Loucy (cell line): ENCODE measurements around the gene PPP1R16B.

Experiments
- EZH2phosphoT487 ChIP-seq: fragments of 200-600 bp; IDR thresholded peaks from 2 replicates; pipeline ENCODE4 v1.6.1; 2018; ENCODE audit warnings: antibody characterized with exemption, mild to moderate bottlenecking, moderate library complexity, borderline replicate concordance
- TF ChIP-seq, protein P1 (sequence below): fragments of 200-600 bp; sonication (generic); conservative IDR thresholded peaks from 2 replicates; pipeline ENCODE4 v1.5.1; 2014; ENCODE audit warnings: mild to moderate bottlenecking, antibody characterized with exemption, low read length

DNA sequence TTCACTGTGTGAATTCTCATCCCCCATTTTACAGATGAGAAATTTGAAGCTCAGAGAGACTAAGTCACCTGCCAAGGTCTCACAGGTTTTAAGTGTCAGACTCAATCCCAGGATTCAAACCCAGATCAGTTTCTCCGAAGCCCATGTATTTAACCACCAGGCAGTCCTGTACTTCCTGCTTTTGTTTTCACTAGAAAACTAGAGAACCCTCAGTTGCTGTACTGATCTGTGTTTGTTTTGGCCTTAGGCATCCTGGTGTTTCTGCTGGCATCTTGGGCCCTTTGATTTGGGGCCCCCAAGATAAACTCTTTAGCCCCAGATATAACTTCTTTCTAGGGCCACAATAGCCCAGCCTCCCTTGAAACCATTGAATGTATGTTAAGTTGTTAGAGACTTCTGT, 36.5 kb downstream of the PPP1R16B start:
- TF ChIP-seq, protein P1, sequence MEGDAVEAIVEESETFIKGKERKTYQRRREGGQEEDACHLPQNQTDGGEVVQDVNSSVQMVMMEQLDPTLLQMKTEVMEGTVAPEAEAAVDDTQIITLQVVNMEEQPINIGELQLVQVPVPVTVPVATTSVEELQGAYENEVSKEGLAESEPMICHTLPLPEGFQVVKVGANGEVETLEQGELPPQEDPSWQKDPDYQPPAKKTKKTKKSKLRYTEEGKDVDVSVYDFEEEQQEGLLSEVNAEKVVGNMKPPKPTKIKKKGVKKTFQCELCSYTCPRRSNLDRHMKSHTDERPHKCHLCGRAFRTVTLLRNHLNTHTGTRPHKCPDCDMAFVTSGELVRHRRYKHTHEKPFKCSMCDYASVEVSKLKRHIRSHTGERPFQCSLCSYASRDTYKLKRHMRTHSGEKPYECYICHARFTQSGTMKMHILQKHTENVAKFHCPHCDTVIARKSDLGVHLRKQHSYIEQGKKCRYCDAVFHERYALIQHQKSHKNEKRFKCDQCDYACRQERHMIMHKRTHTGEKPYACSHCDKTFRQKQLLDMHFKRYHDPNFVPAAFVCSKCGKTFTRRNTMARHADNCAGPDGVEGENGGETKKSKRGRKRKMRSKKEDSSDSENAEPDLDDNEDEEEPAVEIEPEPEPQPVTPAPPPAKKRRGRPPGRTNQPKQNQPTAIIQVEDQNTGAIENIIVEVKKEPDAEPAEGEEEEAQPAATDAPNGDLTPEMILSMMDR: no peak
- no peak for TF ChIP-seq EZH2phosphoT487
